Parathyroid adenoma (tissue), 2 donors: ENCODE measurements around the gene SBK3.

Experiments used
- H2AFZ ChIP-seq: fragments of 300-600 bp; sonication (generic); one replicate; pipeline ENCODE4 v1.7.0; 2017; ENCODE audit warnings: antibody characterized with exemption, mild to moderate bottlenecking
- H3K27ac ChIP-seq: fragments of 300-600 bp; sonication (generic); one replicate; pipeline ENCODE4 v1.7.0; 2017
- H3K27me3 ChIP-seq: fragments of 300-600 bp; sonication (generic); one replicate; pipeline ENCODE4 v1.7.0; 2017; ENCODE audit warnings: low read length; ENCODE audit not compliant: control insufficient read depth, insufficient read depth
- H3K36me3 ChIP-seq: fragments of 300-600 bp; sonication (generic); one replicate; pipeline ENCODE4 v1.7.0; 2017; ENCODE audit warnings: low read length; ENCODE audit not compliant: control insufficient read depth, insufficient read depth
- H3K4me1 ChIP-seq: fragments of 300-600 bp; sonication (generic); one replicate; pipeline ENCODE4 v1.7.0; 2017; ENCODE audit warnings: control low read depth
- H3K4me2 ChIP-seq: fragments of 300-600 bp; sonication (generic); one replicate; pipeline ENCODE4 v1.7.0; 2017; ENCODE audit warnings: low read length
- H3K4me3 ChIP-seq: fragments of 300-600 bp; sonication (generic); one replicate; pipeline ENCODE4 v1.7.0; 2017; ENCODE audit warnings: low read depth, low read length
- H3K79me2 ChIP-seq: fragments of 300-600 bp; sonication (generic); one replicate; pipeline ENCODE4 v1.7.0; 2017; ENCODE audit warnings: control low read depth
- H3K9ac ChIP-seq: fragments of 300-600 bp; sonication (generic); one replicate; pipeline ENCODE4 v1.7.0; 2017; ENCODE audit warnings: mild to moderate bottlenecking
- H3K9me3 ChIP-seq: fragments of 300-600 bp; sonication (generic); one replicate; pipeline ENCODE4 v1.7.0; 2017; ENCODE audit warnings: low read length; ENCODE audit not compliant: control insufficient read depth
- CTCF ChIP-seq: fragments of 300-600 bp; sonication (generic); IDR thresholded peaks from one replicate; pipeline ENCODE4 v1.7.0; 2017; ENCODE audit warnings: antibody characterized with exemption, mild to moderate bottlenecking
- donor health status: primary hyperparathyroidism.

The SBK3 gene

GRCh38 chr19:55525289-55526101, 19.8 kb downstream of the SBK3 start:
- H3K9ac ChIP-seq = no peak overlapping the region
- H3K4me1 ChIP-seq = peaks cover 7% of the 10 kb centered on the region
- no peak overlapping the region for H3K4me2 ChIP-seq
- H3K36me3 ChIP-seq = no peaks in the 10 kb centered on the region
- no peaks in the 10 kb centered on the region for H3K79me2 ChIP-seq
- H3K4me3 ChIP-seq = no peak overlapping the region
- peak overlapping the region; percentile 72 for H2AFZ ChIP-seq
- no peaks in the 10 kb centered on the region for H3K9me3 ChIP-seq
- no peak overlapping the region for H3K27ac ChIP-seq
- H3K27me3 ChIP-seq = no peaks in the 10 kb centered on the region
- no peak for TF ChIP-seq CTCF

GRCh38 chr19:55520691-55521292, 24.6 kb downstream of the SBK3 start:
- Histone ChIP-seq H3K36me3 (no peaks in the 10 kb centered on the region), H2AFZ (no peak overlapping the region), H3K9me3 (no peaks in the 10 kb centered on the region), H3K79me2 (no peaks in the 10 kb centered on the region), H3K4me1 (peaks cover 2% of the 10 kb centered on the region), H3K4me2 (no peak overlapping the region), H3K27ac (no peak overlapping the region), H3K27me3 (no peaks in the 10 kb centered on the region), H3K4me3 (no peak overlapping the region), H3K9ac (no peak overlapping the region)
- no peak for TF ChIP-seq CTCF

- Histone ChIP-seq H3K36me3 (no peaks in the 10 kb centered on the region), H3K9me3 (no peaks in the 10 kb centered on the region), H3K4me3 (no peak overlapping the region), H3K79me2 (no peaks in the 10 kb centered on the region), H3K4me2 (no peak overlapping the region), H3K4me1 (peaks cover 2% of the 10 kb centered on the region), H3K27me3 (no peaks in the 10 kb centered on the region), H3K27ac (no peak overlapping the region), H3K9ac (no peak overlapping the region), H2AFZ (no peak overlapping the region)
- no peak for TF ChIP-seq CTCF
These were observed 25.7 kb downstream of the SBK3 start for GRCh38 chr19:55519451-55520311.

GRCh38 chr19:55516878-55517620, 28.3 kb downstream of the SBK3 start:
- Histone ChIP-seq H3K36me3 (no peaks in the 10 kb centered on the region), H3K27ac (peak overlapping the region; percentile 87), H3K4me3 (peak overlapping the region; percentile 75), H3K79me2 (no peaks in the 10 kb centered on the region), H3K9ac (no peak overlapping the region), H3K4me1 (peaks cover 2% of the 10 kb centered on the region), H2AFZ (peak overlapping the region; percentile 92), H3K9me3 (no peaks in the 10 kb centered on the region), H3K4me2 (peak overlapping the region; percentile 85), H3K27me3 (no peaks in the 10 kb centered on the region)
- peak; percentile 97 for TF ChIP-seq CTCF
